Stimulated activated CD8-positive, alpha-beta memory T cell treated with anti-CD3 and anti-CD28 coated beads, Interleukin-7, amount 100 ng/mL, for 1 hour (primary cell): ENCODE measurements around the gene HS3ST3B1.

ENCODE experiments used
- DNase-seq, 2 donors: peaks; one replicate each; pipeline ENCODE4 v3.0.0-alpha.2; 2020; ENCODE audit warnings: low read depth in 2 of 2

HS3ST3B1 gene

DNA sequence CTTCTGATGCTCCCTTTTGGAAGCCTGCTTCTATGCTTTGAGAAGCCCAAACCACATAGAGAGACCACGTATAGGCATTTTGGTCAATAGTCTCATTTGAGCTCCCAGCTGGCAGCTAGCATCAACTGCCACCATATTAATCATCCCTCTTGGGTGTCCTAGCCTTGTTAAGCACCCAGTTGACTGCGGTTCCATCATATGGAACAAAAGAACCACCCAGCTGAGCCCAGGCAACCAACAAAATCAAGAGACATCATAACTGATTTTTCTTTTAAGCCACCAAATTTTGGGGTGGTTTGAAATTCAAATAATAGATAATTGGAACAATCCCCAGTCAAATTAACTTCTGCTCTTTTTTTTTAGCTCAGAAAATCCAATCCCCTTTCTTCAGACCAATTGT, 53.9 kb downstream of the HS3ST3B1 start:
- no peak for DNase-seq

DNA sequence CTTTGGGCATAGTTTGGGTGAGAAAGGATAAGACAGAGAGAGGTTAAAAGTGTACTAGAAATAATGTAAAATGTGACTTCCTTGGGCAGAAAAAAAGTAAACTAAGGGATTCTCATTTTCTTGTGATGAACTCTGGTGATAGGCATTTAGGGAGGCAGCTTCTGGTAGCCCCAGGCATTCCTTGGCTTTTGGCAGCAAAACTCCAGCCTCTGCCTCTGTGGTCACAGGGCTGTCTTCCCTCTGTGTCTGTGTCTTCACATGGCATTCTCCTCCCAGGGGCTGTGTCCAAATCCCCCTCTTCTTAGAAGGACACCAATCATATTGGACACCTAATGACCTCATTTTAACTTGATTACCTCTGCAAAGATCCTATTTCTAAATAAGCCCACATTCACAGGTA, 54.7 kb downstream of the HS3ST3B1 start:
- DNase-seq, result no peak

DNA sequence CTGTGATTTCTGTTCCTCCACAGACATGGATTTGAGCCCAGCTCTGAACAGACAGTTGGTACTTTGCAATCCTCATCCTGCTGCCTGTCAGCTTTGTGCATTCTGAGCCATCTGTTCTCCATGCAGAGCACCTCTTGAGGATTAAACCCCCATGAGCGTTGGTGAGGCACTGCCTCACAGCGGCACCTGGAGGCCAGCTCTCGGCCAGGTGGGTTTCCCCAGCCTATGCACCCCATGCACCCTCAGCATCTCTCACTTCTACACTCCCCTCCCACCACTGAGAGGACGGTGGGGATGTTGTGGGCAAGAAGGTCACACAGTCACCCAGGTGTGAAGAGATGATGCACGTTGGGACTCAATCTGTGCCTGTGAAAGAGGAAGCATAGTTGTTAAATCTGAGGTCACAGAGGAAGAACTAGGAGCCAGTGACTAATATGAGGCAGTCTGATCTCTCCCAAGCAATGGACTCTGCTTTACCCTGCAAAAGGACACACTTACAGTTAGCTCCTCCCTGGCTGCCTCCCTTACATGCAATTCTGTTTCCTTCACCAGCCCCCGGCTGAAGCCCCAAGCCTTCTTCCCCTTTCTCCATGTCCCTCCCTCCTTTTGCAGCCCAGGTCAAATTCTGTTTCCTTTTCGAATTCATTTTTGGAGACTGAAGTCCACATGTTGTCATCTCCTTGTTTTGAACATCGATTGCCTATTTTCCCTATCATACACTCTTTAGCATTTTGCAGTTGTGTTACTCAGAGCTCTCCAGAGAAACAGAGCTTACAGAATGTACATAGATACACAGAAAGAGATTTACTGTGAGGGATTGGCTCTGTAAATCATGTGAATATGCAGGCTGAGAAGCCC, 58.5 kb downstream of the HS3ST3B1 start:
- peak; percentile 9 to 27 for DNase-seq

DNA sequence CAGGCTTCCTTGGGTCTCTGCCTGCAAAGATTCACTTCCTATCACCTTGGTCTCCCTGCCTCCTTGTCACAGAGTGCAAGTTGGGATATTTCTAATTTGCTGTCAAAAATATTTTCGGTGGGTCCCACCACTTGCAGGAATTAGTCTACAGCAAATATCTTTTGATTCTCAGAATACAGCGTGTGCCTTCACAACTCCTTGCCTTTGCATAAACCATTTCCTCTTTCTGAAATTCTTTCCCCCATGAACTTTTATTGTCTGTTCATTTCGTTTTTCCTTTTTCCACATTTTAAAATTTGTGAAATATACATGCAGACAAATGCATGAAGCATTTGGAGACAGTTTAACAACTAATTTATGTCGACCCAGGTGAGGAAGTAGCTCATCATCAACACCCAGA, 60.0 kb downstream of the HS3ST3B1 start:
- DNase-seq, result no peak

DNA sequence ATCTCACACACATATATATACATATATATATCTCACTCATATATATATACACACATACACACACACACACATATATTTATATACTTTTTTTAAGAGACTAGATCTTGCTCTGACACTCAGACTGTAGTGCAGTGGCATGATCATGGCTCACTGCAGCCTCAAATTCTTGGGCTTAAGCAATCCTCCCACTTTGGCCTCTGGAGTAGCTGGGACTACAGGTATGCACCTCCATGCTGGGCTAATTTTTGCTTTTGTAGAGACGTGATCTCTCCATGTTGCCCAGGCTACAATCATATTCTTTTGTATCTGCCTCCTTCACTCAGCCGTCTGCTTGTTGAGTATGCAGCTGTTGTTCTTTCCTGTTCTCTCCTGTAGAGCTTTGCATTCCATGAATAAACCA, 60.6 kb downstream of the HS3ST3B1 start:
- no peak for DNase-seq

DNA sequence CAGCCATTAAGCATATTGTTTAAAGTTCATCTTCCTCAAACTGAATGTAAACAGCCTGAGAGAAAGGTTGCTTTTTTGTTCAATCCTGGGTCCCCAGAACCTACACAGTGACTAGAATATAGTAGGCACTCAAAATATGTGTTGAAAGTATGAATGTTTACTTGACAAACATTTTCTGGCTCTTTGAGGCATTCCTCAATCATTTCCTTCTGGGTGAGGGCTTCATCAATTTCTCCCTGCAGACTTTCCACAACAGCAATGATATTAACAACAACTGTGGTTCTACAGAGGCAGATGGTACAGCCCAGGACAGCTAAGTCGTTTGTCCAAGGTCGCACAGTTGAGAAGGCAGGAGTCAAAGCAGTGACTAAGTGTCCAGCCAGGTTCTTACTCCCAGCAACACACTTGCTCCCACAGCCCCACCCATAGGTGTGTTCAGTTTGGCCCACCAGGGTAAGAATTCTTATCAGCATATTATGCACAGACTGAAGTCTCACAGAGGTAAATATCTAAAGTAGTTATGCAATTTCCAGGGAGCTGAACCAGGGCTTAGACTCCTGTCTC, 61.1 kb downstream of the HS3ST3B1 start:
- no peak for DNase-seq

DNA sequence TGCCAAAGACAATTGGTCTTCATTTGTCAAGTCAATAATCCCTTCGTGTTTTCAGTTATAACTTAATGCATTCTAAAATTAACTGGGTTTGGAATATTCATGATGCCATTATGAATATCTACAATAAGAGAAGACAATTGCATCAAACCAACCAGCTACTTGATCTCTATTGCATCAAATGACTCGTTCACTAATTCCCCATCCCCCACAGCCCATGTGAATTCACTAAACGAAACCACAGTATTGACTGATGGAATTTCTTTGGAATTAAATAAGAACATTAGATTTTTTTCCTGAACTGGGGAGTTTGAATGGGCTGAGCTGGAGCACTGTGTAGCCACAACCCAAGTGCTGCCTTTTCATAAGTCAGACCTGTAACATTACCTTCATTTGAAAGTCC, 65.3 kb downstream of the HS3ST3B1 start:
- no peak for DNase-seq

DNA sequence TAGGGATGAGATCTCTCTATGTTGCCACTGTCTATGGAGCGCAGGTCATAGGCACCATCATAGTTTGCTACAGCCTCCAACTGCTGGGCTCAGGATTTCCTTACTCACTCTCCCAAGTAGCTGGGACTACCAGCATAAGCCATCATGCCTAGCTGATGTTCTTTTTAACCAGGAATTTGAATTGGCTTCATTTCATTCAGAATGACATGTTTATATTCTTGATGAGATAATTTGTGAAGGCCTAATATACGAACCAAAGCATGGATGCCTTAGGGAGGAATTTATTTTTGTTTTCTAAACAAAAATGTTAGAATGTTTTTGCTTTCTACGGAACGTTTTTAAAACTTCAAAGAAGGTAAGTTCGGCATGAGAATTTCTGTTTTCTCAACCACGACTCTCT, 71.6 kb downstream of the HS3ST3B1 start:
- no peak for DNase-seq

DNA sequence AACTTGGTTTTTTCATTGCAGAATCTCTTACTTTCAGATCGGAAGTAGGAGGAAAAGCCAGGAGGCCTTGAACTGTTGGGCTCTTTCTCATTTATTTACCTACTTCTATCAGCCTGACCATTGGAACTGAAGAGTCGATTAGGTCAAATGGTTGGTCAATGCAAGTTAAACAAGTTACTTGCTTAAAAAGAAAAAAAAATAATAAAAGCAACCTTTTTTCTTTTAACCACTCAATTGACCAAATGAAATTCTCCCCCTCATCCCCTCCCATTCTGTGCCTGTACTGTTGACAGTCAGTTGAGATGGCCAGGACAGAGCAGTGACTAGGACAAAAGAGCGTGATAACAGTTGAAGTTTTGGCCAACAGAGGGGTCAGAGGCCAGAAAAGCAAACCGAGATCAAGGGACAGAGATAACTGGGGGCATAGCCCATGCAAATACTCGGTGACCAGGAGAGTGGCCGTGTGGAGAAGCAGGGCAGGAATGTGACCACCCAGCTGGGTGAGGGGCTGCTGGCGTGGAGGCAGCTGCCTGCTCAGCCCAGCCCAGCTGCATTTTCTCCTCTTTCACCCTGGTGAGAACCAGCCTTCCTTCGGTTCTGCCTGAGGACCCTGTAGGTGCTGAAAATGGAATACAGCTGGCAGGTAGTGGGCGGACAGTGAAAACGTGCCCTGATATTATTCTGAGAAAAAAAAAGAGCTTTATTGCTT, 72.2 kb downstream of the HS3ST3B1 start:
- DNase-seq, result no peak

DNA sequence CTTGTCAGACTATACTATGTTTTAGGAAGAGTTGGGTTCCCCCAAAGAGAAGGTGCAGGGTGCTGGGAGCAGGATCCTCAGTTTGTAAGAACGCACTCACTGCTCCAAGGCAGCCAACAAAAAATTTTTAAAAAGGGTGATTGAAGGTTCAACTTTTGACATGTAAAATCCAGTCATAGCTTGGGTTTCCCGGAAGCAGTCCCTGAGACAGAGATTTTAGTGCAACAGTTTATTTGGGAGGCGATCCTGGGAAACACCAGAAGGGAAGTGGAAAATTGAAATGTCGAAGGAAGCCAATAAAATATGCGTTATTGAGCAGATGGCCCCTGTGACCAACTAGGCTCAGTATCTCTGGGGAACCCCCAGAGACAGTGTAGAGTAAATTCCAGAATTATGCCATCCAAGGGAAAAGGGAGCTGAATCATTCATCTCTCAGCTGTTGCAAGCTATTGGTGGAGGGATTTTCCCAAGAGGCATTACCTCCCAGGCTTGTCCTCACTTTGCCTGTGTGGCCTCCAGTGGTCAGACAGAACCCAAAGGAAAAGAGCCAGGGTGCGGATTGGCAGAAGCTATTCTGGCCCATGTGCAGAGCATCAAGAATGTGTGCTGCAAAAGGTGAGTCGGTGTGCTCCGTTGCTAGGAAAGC, 72.9 kb downstream of the HS3ST3B1 start:
- no peak for DNase-seq

DNA sequence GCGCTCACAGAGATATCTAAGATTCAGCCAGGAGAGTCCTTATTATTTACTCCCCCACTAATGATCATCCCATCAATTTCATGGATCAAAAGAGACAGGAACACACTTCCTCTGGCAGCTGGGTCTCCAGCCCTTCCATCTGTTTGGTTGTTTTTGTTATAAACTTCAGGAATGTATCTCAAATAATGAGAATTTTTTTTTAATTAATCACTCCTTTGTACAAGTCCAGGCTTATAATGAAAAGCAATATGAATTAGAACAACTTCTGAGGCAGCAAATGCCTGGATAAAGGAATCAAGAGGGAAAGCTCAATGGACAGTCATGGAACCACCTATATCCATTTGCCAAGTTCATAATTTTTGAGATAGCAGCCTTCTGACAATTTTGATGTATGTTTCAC, 73.4 kb downstream of the HS3ST3B1 start:
- no peak for DNase-seq

DNA sequence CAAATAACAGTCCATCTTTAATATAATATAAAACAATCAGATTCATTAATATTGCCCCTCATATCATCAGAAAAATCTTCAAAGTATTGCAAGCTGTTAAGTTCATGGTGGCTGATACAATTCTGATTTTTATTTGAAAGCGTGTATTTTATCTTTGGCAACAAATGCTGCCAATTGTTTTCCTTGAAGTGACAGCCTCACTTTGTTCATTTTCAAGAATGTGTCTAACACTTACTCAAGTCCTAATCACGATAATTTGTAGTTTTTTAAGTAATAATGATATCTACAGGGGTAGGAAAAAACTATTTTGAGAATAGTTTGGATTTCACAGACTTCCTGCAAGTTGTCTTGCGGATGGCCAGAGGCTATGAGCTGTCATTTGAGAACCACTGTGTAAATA, 75.8 kb downstream of the HS3ST3B1 start:
- no peak for DNase-seq

DNA sequence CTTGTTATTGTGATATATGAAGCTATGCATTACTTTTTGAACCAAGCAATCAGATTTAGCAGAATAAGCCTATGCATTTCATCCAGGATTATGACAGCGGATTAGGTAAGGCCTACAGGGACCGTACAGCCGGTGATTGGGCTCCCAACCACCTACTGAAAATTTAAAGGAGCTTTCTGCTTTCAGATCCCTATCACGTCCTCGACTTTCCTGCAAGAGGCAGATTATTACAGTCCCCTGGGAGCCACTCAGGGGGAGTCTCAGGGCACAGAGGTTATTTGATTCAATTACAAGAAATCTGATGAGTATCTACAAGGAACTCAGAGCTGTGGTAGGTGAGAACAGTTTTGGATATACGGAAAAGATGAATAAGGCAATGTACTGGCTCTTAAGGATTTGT, 80.7 kb downstream of the HS3ST3B1 start:
- DNase-seq, result no peak

DNA sequence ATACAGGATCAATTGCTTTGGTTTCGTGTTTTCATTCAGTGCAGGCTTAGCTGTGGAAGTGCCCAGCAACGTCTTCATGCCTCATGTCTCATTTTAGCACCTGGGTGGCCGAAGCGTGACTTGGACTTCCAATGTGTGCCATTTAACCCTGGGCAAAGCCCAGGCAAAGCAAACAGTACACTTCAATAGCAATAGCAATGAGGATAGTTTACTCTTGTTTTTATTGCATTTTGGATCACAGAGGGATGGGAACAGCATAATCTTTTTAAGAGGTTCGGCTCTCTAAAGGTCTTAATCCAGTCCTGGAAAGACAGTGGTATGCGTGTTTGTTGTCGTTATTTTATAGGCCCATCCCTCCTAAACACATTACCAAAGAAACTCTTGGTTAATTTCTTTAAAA, 86.2 kb downstream of the HS3ST3B1 start:
- DNase-seq, result no peak

DNA sequence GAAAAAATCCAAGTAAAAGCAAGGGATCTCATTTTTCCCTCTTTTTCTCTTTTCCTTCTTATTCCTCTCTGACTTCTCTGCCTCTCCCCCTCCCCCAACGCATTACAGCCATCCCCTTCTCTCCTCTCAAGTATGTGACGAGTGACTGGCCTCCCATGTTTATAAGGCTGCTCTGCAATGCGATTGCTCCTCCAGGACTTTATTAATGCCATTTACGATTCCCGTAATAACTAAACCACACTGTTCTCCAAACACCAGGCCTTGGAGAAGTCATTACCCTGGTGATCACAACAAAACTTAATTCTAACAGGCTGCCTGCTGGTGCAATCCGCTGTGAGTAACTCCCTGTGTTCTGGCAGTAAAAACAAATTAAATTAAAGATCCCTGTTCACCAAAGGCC, 88.8 kb downstream of the HS3ST3B1 start:
- no peak for DNase-seq

DNA sequence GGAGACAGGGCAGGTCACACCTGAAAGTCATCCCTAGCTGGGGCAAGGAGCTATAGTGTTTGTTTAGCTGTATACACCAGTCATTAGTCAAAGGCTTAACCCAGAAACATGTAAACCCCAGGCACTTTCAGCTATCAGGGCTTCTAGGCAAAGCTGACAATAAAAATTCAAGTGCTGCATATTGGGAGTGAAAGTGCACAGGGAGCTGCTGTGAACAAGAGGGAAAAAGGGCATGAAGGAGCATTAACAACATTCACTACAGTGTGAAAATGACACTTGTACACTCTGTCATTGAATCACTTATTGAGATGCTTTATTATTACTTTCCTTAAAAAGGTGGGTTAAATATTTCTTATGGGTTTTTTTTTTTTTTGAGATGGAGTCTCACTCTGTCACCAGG, 92.8 kb downstream of the HS3ST3B1 start:
- DNase-seq, result no peak

DNA sequence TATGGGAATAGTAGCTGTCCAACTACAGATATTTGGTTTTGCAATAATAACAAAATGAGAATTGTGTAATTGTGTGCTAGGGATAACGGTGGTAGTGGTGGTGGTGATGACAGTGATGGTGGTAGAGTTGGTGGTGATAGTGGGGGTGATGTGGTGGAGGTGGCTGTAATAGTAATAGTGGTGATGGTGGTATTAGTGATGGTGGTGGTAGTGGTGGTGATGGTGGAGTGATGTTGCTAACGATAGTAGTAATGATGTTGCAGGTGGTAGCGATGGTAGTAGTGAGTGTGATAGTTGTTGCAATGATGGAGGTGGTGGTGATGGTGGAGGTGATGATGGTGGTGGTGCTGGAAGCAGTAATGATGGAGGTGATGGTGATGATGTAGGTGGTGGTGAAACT, 94.4 kb downstream of the HS3ST3B1 start:
- no peak for DNase-seq

DNA sequence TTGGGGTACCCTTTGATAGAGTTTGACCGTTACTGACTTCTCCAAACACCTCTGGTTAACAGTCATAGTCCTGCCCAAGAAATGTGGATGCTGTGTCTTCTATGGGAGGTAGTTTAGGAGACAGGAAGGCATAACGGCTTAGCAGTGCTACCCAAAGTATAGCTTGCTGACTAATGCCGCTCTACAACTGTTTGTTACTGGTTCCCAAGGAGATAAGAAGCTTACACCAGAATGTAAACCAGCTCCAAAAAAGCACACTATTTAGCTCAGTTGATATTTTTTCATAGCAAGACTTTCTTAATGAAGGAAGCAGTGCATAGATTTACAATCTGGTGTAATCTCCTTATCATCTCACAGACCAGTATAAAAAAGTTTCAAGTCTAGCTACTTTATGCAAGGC, 95.7 kb downstream of the HS3ST3B1 start:
- no peak for DNase-seq

DNA sequence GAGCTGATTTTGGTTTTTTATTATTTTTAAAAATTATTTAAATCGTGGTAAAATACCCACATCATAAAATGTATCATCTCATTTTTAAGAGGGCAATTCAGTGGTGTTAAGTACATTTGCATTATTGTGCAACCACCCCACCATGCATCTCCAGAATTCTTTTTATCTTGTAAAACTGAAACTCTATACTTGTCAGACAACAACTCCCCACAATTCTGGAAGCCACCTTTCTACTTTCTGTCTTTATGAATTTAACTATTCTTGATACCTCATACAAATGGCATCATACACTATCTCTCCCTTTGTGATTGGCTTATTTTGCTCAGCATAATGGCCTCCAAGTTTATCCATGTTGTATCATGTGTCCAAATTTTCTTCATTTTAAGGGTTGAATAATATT, 97.9 kb downstream of the HS3ST3B1 start:
- DNase-seq, result no peak
